ENCODE results near the gene DNAJC5. TPM values are rescaled to one million over a fixed set of nuclear protein-coding genes. Genes with fewer than 3 reads are reported as not detected.
"Not testable (repeated sequence)": the region's sequence is repeated elsewhere in the genome, so short reads cannot be mapped to it uniquely, and the experiment has no call there.

Gene DNAJC5
- total RNA-seq, 1 experiment from 2014 or later, result 92.0 TPM

- H3K4me3 ChIP-seq, result no peak overlapping the region
- H3K9me3 ChIP-seq, result no peaks in the 10 kb centered on the region
- H3K27me3 ChIP-seq, result no peaks in the 10 kb centered on the region
- peaks cover 75% of the 10 kb centered on the region for H3K36me3 ChIP-seq
- no peak for DNase-seq
Observed at GRCh38 chr20:63877755-63878470, 17.0 kb upstream of the DNAJC5 start.

- H3K27me3 ChIP-seq, result no peaks in the 10 kb centered on the region
- no peak overlapping the region for H3K4me3 ChIP-seq
- H3K36me3 ChIP-seq, result peaks cover 71% of the 10 kb centered on the region
- no peak for DNase-seq
- H3K9me3 ChIP-seq, result no peaks in the 10 kb centered on the region
Observed at GRCh38 chr20:63878899-63879663, 15.8 kb upstream of the DNAJC5 start.

- H3K36me3 ChIP-seq, result peaks cover 67% of the 10 kb centered on the region
- H3K4me3 ChIP-seq, DNase-seq, H3K27me3 ChIP-seq, H3K9me3 ChIP-seq: not testable (repeated sequence)
Observed at GRCh38 chr20:63880901-63881300, 14.0 kb upstream of the DNAJC5 start.

- no peaks in the 10 kb centered on the region for H3K9me3 ChIP-seq
- DNase-seq, result no peak
- no peaks in the 10 kb centered on the region for H3K27me3 ChIP-seq
- H3K36me3 ChIP-seq, result peaks cover 60% of the 10 kb centered on the region
- H3K4me3 ChIP-seq, result no peak overlapping the region
Observed at GRCh38 chr20:63881451-63882226, 13.3 kb upstream of the DNAJC5 start.

- Histone ChIP-seq H3K27me3 (no peaks in the 10 kb centered on the region), H3K36me3 (peaks cover 63% of the 10 kb centered on the region), H3K4me3 (no peak overlapping the region), H3K9me3 (no peaks in the 10 kb centered on the region)
- no peak for DNase-seq
Observed at GRCh38 chr20:63882257-63883200, 12.4 kb upstream of the DNAJC5 start.

- Histone ChIP-seq H3K9me3 (no peaks in the 10 kb centered on the region), H3K4me3 (no peak overlapping the region), H3K27me3 (no peaks in the 10 kb centered on the region), H3K36me3 (peaks cover 62% of the 10 kb centered on the region)
- no peak for DNase-seq
Observed at GRCh38 chr20:63883201-63883593, 11.7 kb upstream of the DNAJC5 start.

- no peak for DNase-seq
- no peaks in the 10 kb centered on the region for H3K27me3 ChIP-seq
- no peak overlapping the region for H3K4me3 ChIP-seq
- H3K9me3 ChIP-seq, result no peaks in the 10 kb centered on the region
- peaks cover 62% of the 10 kb centered on the region for H3K36me3 ChIP-seq
Observed at GRCh38 chr20:63884506-63885263, 10.2 kb upstream of the DNAJC5 start.

GRCh38 chr20:63885264-63886053, 9.5 kb upstream of the DNAJC5 start:
- no peaks in the 10 kb centered on the region for H3K27me3 ChIP-seq
- H3K4me3 ChIP-seq, result no peak overlapping the region
- H3K9me3 ChIP-seq, result no peaks in the 10 kb centered on the region
- peaks cover 70% of the 10 kb centered on the region for H3K36me3 ChIP-seq
- no peak for DNase-seq

GRCh38 chr20:63886054-63886419, 8.9 kb upstream of the DNAJC5 start:
- Histone ChIP-seq H3K4me3 (no peak overlapping the region), H3K27me3 (no peaks in the 10 kb centered on the region), H3K9me3 (no peaks in the 10 kb centered on the region), H3K36me3 (peaks cover 73% of the 10 kb centered on the region)
- no peak for DNase-seq

GRCh38 chr20:63886921-63887320, 8.0 kb upstream of the DNAJC5 start:
- no peaks in the 10 kb centered on the region for H3K27me3 ChIP-seq
- H3K36me3 ChIP-seq, result peaks cover 75% of the 10 kb centered on the region
- H3K9me3 ChIP-seq, result no peaks in the 10 kb centered on the region
- DNase-seq, result no peak
- H3K4me3 ChIP-seq, result no peak overlapping the region

GRCh38 chr20:63889241-63890200, 5.4 kb upstream of the DNAJC5 start:
- Histone ChIP-seq H3K4me3 (no peak overlapping the region), H3K27me3 (no peaks in the 10 kb centered on the region), H3K36me3 (peaks cover 55% of the 10 kb centered on the region), H3K9me3 (no peaks in the 10 kb centered on the region)
- DNase-seq, result no peak

- Histone ChIP-seq H3K9me3 (no peaks in the 10 kb centered on the region), H3K36me3 (peaks cover 49% of the 10 kb centered on the region), H3K4me3 (no peak overlapping the region), H3K27me3 (no peaks in the 10 kb centered on the region)
- no peak for DNase-seq
Observed at GRCh38 chr20:63890201-63890576, 4.7 kb upstream of the DNAJC5 start.

- Histone ChIP-seq H3K27me3 (no peaks in the 10 kb centered on the region), H3K9me3 (no peaks in the 10 kb centered on the region), H3K36me3 (peaks cover 47% of the 10 kb centered on the region), H3K4me3 (no peak overlapping the region)
- no peak for DNase-seq
Observed at GRCh38 chr20:63890616-63891015, 4.3 kb upstream of the DNAJC5 start.

Measured in MG63 (cell line).